ENCODE results near the gene PHGDH. TPM values are rescaled to one million over a fixed set of nuclear protein-coding genes. Genes with fewer than 3 reads are reported as not detected.

PHGDH gene
- total RNA-seq, 1 donor from 2014 or later: 168 TPM

DNA sequence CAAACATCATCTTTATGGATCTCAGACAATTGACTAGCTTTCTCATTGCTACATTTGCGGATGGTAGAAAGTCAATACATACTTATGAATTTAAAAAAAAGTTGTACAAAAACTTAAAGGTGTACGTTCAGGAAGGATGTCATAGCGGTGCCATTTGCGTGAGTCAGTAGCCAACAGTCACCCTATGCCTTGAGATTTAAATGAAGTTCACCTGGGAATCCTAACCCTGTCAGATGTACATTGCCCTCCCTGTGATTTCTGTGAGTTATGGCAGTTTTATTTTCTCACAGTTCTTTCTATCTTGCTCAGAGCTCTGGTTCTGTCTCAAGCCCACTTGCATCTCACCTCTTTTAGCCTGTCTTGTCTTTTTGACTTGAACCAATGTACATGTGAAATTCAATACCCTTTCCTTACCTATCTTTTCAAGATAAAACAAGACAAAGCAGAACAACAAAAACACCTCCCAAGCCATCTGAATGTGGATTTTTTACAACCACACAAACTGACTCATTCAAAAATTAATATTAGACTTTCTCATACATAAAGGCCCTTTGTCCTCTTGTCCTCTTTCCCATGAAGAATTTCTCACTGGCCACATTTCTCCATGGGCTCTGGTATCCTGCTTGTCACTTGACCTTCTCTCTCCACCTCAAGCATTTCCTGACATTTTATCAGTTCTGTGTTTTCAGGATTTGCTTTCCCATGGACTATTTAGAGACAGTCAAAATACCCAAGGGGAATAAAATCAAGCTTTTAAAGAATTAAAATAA lies 38.4 kb upstream of the PHGDH start:
- Histone ChIP-seq H3K36me3 (ENCODE audit: control insufficient read depth, insufficient read depth, low read length) (no peaks in the 10 kb centered on the region), H3K27me3 (ENCODE audit: control insufficient read depth, insufficient read depth, low read length) (no peaks in the 10 kb centered on the region), H3K4me3 (ENCODE audit: low read depth, low read length) (no peak overlapping the region)
- FAIRE-seq: no peak
- peak; percentile 70 for DNase-seq (ENCODE audit: low read depth)
- TF ChIP-seq, protein P1, sequence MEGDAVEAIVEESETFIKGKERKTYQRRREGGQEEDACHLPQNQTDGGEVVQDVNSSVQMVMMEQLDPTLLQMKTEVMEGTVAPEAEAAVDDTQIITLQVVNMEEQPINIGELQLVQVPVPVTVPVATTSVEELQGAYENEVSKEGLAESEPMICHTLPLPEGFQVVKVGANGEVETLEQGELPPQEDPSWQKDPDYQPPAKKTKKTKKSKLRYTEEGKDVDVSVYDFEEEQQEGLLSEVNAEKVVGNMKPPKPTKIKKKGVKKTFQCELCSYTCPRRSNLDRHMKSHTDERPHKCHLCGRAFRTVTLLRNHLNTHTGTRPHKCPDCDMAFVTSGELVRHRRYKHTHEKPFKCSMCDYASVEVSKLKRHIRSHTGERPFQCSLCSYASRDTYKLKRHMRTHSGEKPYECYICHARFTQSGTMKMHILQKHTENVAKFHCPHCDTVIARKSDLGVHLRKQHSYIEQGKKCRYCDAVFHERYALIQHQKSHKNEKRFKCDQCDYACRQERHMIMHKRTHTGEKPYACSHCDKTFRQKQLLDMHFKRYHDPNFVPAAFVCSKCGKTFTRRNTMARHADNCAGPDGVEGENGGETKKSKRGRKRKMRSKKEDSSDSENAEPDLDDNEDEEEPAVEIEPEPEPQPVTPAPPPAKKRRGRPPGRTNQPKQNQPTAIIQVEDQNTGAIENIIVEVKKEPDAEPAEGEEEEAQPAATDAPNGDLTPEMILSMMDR (IDR thresholded peaks at IDR 0.05; ENCODE audit: insufficient read depth, low read length, severe bottlenecking): no peak

DNA sequence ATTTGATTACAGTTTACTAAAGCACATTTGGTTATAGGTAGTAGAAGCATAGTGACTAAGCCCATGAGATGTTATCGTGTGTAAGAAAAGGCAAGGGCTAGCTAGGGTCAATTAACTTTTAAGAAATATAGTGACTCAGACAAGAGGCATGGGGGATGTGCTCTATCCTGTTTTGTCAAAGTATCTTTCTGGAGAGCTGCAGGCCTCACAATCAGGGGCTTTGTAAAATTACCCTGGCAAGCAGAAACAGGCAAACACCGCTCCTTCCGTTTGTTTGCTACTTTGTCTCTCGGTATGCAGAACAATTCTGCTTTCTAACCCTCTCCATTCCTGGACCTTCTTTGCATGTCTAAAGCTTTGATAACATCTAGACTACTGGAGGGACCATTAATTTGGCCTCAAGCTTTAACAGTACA lies 37.6 kb upstream of the PHGDH start:
- no peak overlapping the region for H3K4me3 ChIP-seq (ENCODE audit: low read depth, low read length)
- DNase-seq (ENCODE audit: low read depth): peak; percentile 92

DNA sequence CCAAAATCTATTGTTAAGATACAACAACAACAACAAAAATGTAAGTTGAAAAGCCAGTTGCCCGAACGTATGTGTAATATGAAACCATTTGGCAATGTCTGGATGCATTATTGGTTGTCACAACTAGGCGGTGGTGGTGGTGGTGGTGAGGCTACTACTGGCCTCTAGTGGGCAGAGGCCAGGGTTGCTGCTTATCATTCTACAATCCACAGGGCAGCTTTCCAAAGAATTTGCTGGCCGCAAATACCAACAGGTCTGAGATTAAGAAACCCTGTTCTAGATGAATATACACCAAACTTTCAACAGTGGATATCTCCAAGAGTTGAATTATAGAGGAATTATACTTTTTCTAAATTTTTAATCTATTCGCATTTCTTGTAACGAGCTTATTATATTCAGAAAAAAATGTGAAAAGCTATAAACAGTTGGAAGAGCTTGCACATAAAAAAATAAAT lies 36.9 kb upstream of the PHGDH start:
- FAIRE-seq: no peak
- Histone ChIP-seq H3K36me3 (ENCODE audit: control insufficient read depth, insufficient read depth, low read length) (no peaks in the 10 kb centered on the region), H3K4me3 (ENCODE audit: low read depth, low read length) (no peak overlapping the region), H3K27me3 (ENCODE audit: control insufficient read depth, insufficient read depth, low read length) (no peaks in the 10 kb centered on the region)
- TF ChIP-seq, protein P1 (IDR thresholded peaks at IDR 0.05; ENCODE audit: insufficient read depth, low read length, severe bottlenecking): no peak
- DNase-seq (ENCODE audit: low read depth): peak; percentile 67

More for the DNA sequence above, 37.6 kb upstream of the PHGDH start:
- TF ChIP-seq, protein P1 (IDR thresholded peaks at IDR 0.05; ENCODE audit: insufficient read depth, low read length, severe bottlenecking): no peak
- H3K36me3 ChIP-seq (ENCODE audit: control insufficient read depth, insufficient read depth, low read length): no peaks in the 10 kb centered on the region
- no peaks in the 10 kb centered on the region for H3K27me3 ChIP-seq (ENCODE audit: control insufficient read depth, insufficient read depth, low read length)
- no peak for FAIRE-seq

DNA sequence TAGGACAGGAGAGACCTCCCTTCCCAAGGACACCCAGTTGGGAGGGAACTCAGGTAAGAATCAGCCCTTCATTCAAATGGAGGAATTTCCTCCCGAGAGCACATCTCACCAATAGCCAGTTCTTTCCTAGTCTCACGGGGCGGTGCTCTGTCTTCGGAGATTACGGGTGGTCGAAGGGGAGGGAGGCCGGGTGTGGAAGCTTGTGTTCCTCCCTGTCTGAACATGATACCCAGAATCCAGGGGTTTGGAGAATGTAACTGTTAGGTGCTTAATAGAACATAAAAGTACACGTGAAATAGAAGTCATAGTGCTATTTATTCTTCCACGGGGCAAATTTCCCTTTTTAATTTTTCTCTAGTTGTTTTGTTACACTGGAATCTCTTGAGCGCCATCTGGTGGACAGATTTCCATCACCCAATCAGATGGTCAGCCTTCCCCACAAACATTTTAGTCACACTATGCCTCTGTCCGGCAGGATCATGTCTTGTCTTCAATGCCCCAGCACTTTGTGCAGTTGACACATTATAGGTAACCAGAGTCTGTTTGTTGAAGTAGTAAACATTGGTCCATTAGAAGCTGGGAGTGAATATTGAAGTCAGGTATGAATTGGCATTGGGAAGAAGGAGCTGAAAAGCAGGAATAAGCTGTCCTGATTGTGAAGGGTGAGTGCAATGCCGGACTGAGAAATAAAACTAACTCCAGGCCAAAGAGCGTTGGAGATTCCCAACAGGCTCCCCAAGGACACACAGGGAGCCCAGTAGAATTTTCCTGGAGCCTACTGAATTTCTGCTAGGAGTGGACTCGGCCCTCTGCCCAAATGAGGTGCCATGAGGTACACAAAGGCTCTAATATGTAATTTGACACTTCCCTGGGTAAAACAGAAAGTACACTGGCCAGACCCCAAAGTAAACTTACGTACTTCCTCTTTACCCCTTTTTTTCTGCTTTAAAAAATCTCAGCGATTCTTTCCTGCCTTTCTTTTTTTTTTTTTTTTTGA lies 36.1 kb upstream of the PHGDH start:
- peak overlapping the region; percentile 28 for H3K4me3 ChIP-seq (ENCODE audit: low read depth, low read length)
- FAIRE-seq: no peak
- H3K27me3 ChIP-seq (ENCODE audit: control insufficient read depth, insufficient read depth, low read length): no peaks in the 10 kb centered on the region
- H3K36me3 ChIP-seq (ENCODE audit: control insufficient read depth, insufficient read depth, low read length): no peaks in the 10 kb centered on the region
- TF ChIP-seq, protein P1 (IDR thresholded peaks at IDR 0.05; ENCODE audit: insufficient read depth, low read length, severe bottlenecking): peak; percentile 66
- peak; percentile 88 for DNase-seq (ENCODE audit: low read depth)

DNA sequence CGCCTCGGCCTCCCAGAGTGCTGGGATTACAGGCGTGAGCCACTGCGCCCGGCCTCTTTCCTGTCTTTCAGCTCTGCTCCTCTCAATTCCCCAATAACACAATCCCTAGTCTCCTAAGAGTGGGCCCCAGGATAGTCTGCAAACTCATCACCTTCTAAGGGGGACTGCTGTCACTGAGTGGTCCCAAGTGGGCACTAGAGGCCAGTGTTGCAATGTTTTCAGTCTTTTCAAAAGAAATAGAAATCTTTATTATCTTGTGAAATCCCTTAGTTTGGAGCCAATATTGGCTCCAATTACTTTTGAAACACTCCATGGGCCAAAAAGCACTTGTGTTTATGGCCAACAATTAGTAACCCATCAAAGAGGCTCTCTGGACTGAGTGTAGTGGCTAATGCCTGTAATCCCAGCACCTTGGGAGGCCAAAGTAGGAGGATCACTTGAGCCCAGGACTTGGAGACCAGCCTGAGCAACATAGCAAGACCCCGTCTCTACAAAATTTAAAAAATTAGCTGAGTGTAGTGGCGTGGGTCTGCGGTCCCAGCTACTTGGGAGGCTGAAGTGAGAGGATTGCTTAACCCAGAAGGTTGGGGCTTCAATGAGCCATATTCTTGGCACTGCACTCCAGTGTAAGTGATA lies 35.0 kb upstream of the PHGDH start:
- Histone ChIP-seq H3K36me3 (ENCODE audit: control insufficient read depth, insufficient read depth, low read length) (no peaks in the 10 kb centered on the region), H3K27me3 (ENCODE audit: control insufficient read depth, insufficient read depth, low read length) (no peaks in the 10 kb centered on the region), H3K4me3 (ENCODE audit: low read depth, low read length) (no peak overlapping the region)
- TF ChIP-seq, protein P1 (IDR thresholded peaks at IDR 0.05; ENCODE audit: insufficient read depth, low read length, severe bottlenecking): no peak
- DNase-seq (ENCODE audit: low read depth) (no peak), FAIRE-seq (no peak)

Measured in bronchial epithelial cell (primary cell).